ENCODE measurements around the gene NECAB2. TPM values are rescaled to one million over a fixed set of nuclear protein-coding genes. Genes with fewer than 3 reads are reported as not detected.
A peak's percentile ranks its signal among the peaks of the same experiment; 100 is the strongest.

The NECAB2 gene
- total RNA-seq, 1 donor: 0.72 TPM

DNA sequence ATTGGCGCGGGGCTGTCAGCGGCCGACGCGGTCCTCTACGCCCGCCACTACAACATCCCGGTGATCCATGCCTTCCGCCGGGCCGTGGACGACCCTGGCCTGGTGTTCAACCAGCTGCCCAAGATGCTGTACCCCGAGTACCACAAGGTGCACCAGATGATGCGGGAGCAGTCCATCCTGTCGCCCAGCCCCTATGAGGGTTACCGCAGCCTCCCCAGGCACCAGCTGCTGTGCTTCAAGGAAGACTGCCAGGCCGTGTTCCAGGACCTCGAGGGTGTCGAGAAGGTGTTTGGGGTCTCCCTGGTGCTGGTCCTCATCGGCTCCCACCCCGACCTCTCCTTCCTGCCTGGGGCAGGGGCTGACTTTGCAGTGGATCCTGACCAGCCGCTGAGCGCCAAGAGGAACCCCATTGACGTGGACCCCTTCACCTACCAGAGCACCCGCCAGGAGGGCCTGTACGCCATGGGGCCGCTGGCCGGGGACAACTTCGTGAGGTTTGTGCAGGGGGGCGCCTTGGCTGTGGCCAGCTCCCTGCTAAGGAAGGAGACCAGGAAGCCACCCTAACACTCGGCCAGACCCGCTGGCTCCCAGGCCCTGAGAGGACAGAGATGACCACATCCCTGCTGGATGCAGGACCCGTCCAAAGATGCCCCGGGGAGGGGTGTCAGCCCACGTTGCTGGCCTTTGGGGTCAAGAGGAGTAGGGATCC, 2.4 kb upstream of the NECAB2 start:
- TF ChIP-seq, protein P1, sequence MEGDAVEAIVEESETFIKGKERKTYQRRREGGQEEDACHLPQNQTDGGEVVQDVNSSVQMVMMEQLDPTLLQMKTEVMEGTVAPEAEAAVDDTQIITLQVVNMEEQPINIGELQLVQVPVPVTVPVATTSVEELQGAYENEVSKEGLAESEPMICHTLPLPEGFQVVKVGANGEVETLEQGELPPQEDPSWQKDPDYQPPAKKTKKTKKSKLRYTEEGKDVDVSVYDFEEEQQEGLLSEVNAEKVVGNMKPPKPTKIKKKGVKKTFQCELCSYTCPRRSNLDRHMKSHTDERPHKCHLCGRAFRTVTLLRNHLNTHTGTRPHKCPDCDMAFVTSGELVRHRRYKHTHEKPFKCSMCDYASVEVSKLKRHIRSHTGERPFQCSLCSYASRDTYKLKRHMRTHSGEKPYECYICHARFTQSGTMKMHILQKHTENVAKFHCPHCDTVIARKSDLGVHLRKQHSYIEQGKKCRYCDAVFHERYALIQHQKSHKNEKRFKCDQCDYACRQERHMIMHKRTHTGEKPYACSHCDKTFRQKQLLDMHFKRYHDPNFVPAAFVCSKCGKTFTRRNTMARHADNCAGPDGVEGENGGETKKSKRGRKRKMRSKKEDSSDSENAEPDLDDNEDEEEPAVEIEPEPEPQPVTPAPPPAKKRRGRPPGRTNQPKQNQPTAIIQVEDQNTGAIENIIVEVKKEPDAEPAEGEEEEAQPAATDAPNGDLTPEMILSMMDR (IDR thresholded peaks at IDR 0.05; ENCODE audit: extremely low read depth, low read depth, low read length): no peak
- DNase-seq (ENCODE audit: insufficient read length, low spot score, missing footprints): peak; percentile 86
- Histone ChIP-seq H2AFZ (ENCODE audit: low read length) (no peak overlapping the region), H3K79me2 (ENCODE audit: insufficient read depth, low read length) (no peaks in the 10 kb centered on the region), H3K27ac (ENCODE audit: low read depth, low read length) (no peak overlapping the region), H4K20me1 (ENCODE audit: insufficient read depth, low read length) (no peaks in the 10 kb centered on the region), H3K9me3 (ENCODE audit: low read depth, low read length) (no peaks in the 10 kb centered on the region), H3K4me1 (ENCODE audit: insufficient read depth, low read length) (no peaks in the 10 kb centered on the region), H3K36me3 (ENCODE audit: insufficient read depth, low read length) (peaks cover 1% of the 10 kb centered on the region), H3K4me3 (ENCODE audit: insufficient read depth, low read length) (no peak overlapping the region), H3K4me2 (ENCODE audit: insufficient read depth, low read length) (no peak overlapping the region), H3K27me3 (ENCODE audit: insufficient read depth, low read length) (peaks cover 6% of the 10 kb centered on the region)

GRCh38 chr16:83966153-83966696, 1.8 kb upstream of the NECAB2 start:
- H3K79me2 ChIP-seq (ENCODE audit: insufficient read depth, low read length): no peaks in the 10 kb centered on the region
- TF ChIP-seq, protein P1 (IDR thresholded peaks at IDR 0.05; ENCODE audit: extremely low read depth, low read depth, low read length): no peak
- H3K27ac ChIP-seq (ENCODE audit: low read depth, low read length): no peak overlapping the region
- H3K4me2 ChIP-seq (ENCODE audit: insufficient read depth, low read length): no peak overlapping the region
- H3K4me1 ChIP-seq (ENCODE audit: insufficient read depth, low read length): no peaks in the 10 kb centered on the region
- no peaks in the 10 kb centered on the region for H3K36me3 ChIP-seq (ENCODE audit: insufficient read depth, low read length)
- no peaks in the 10 kb centered on the region for H3K9me3 ChIP-seq (ENCODE audit: low read depth, low read length)
- peak; percentile 62 for DNase-seq (ENCODE audit: insufficient read length, low spot score, missing footprints)
- H2AFZ ChIP-seq (ENCODE audit: low read length): no peak overlapping the region
- no peak overlapping the region for H3K4me3 ChIP-seq (ENCODE audit: insufficient read depth, low read length)
- H4K20me1 ChIP-seq (ENCODE audit: insufficient read depth, low read length): no peaks in the 10 kb centered on the region
- H3K27me3 ChIP-seq (ENCODE audit: insufficient read depth, low read length): peaks cover 6% of the 10 kb centered on the region

- Histone ChIP-seq H3K36me3 (ENCODE audit: insufficient read depth, low read length) (no peaks in the 10 kb centered on the region), H3K4me3 (ENCODE audit: insufficient read depth, low read length) (no peak overlapping the region), H3K9me3 (ENCODE audit: low read depth, low read length) (no peaks in the 10 kb centered on the region)
Observed at GRCh38 chr16:83967091-83967490, 953 bp upstream of the NECAB2 start.

DNA sequence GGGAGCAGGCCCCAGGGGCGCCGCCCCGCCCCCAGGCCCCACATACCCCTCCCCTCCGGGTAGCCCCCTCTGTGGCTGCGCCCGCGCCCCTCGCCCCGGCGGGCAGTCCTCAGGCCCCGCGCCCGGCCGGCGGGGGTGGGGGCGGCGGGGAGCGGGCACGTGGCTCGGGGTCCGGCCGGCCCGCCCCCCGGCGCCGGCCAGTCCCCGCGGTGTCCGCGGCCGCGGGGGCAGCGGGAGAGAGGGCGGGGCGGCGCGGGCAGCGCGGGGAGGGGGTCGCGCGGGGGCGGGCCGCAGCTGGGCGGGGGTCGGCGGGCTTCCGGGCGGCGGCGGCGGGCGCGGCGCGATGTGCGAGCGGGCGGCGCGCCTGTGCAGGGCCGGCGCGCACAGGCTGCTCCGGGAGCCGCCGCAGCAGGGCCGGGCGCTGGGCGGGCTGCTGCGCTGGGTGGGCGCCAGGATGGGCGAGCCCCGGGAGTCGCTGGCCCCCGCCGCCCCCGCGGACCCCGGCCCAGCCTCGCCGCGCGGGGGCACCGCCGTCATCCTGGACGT, 335 bp downstream of the NECAB2 start:
- DNase-seq (ENCODE audit: insufficient read length, low spot score, missing footprints): peak; percentile 94
- TF ChIP-seq, protein P1 (IDR thresholded peaks at IDR 0.05; ENCODE audit: extremely low read depth, low read depth, low read length): no peak
- no peak overlapping the region for H2AFZ ChIP-seq (ENCODE audit: low read length)
- H3K4me1 ChIP-seq (ENCODE audit: insufficient read depth, low read length): no peaks in the 10 kb centered on the region
- H3K9me3 ChIP-seq (ENCODE audit: low read depth, low read length): no peaks in the 10 kb centered on the region
- H4K20me1 ChIP-seq (ENCODE audit: insufficient read depth, low read length): no peaks in the 10 kb centered on the region
- no peaks in the 10 kb centered on the region for H3K36me3 ChIP-seq (ENCODE audit: insufficient read depth, low read length)
- H3K4me2 ChIP-seq (ENCODE audit: insufficient read depth, low read length): peak overlapping the region; percentile 28
- H3K4me3 ChIP-seq (ENCODE audit: insufficient read depth, low read length): no peak overlapping the region
- H3K27ac ChIP-seq (ENCODE audit: low read depth, low read length): no peak overlapping the region
- H3K79me2 ChIP-seq (ENCODE audit: insufficient read depth, low read length): no peaks in the 10 kb centered on the region
- peaks cover 6% of the 10 kb centered on the region for H3K27me3 ChIP-seq (ENCODE audit: insufficient read depth, low read length)

More at GRCh38 chr16:83967091-83967490, 953 bp upstream of the NECAB2 start:
- Histone ChIP-seq H3K4me1 (ENCODE audit: insufficient read depth, low read length) (no peaks in the 10 kb centered on the region), H3K4me2 (ENCODE audit: insufficient read depth, low read length) (no peak overlapping the region), H2AFZ (ENCODE audit: low read length) (no peak overlapping the region), H3K27me3 (ENCODE audit: insufficient read depth, low read length) (peaks cover 6% of the 10 kb centered on the region), H3K79me2 (ENCODE audit: insufficient read depth, low read length) (no peaks in the 10 kb centered on the region), H4K20me1 (ENCODE audit: insufficient read depth, low read length) (no peaks in the 10 kb centered on the region), H3K27ac (ENCODE audit: low read depth, low read length) (no peak overlapping the region)
- TF ChIP-seq, protein P1 (IDR thresholded peaks at IDR 0.05; ENCODE audit: extremely low read depth, low read depth, low read length): no peak
- DNase-seq (ENCODE audit: insufficient read length, low spot score, missing footprints): peak; percentile 3

All from osteoblast (primary cell).